Keratinocyte (primary cell): ENCODE data around the gene ADSL. TPM values are rescaled to one million over a fixed set of nuclear protein-coding genes. Genes with fewer than 3 reads are reported as not detected.

Source experiments
- DNase-seq: peaks from one replicate; pipeline ENCODE4 v3.0.0-alpha.2; 2011; ENCODE audit warnings: low read depth, missing footprints, low spot score
- FAIRE-seq: peaks from 2 replicates; lab custom pipeline; 2011; peaks lifted over from hg19 to GRCh38; lab: Jason Lieb, UNC
- H2AFZ ChIP-seq: 2 replicates; pipeline ENCODE4 v1.6.0; 2012; ENCODE audit warnings: low read length, control low read depth, inconsistent platforms; ENCODE audit not compliant: control insufficient read depth
- H3K27ac ChIP-seq: 2 replicates; pipeline ENCODE4 v1.5.1; 2011; ENCODE audit warnings: low read length; ENCODE audit not compliant: control insufficient read depth, insufficient read depth
- H3K27me3 ChIP-seq: 3 replicates; pipeline ENCODE4 v1.6.0; 2011; ENCODE audit warnings: low read length; ENCODE audit not compliant: control insufficient read depth, insufficient read depth; ENCODE audit errors: extremely low read depth
- H3K36me3 ChIP-seq, 2 experiments: 2 replicates in 1 of 2; 3 replicates in 1 of 2; pipeline ENCODE4 v1.5.1; 2011; ENCODE audit warnings: low read length in 2 of 2, mild to moderate bottlenecking in 1 of 2; ENCODE audit not compliant: control insufficient read depth in 2 of 2, insufficient read depth in 2 of 2; ENCODE audit errors: extremely low read depth in 1 of 2
- H3K4me1 ChIP-seq: 3 replicates; pipeline ENCODE4 v1.5.1; 2011; ENCODE audit warnings: low read length; ENCODE audit not compliant: control insufficient read depth, insufficient read depth; ENCODE audit errors: extremely low read depth
- H3K4me2 ChIP-seq: 3 replicates; pipeline ENCODE4 v1.6.0; 2011; ENCODE audit warnings: low read depth, low read length; ENCODE audit not compliant: control insufficient read depth, insufficient read depth; ENCODE audit errors: extremely low read depth
- H3K4me3 ChIP-seq, 3 experiments: fragments of 200-600 bp in 1 of 3; sonication (generic) in 1 of 3; 2 replicates in 2 of 3; 3 replicates in 1 of 3; pipeline ENCODE4 v1.5.1; 2011 to 2016; ENCODE audit warnings: low read length in 3 of 3, mild to moderate bottlenecking in 3 of 3, control low read depth in 2 of 3, inconsistent platforms in 1 of 3, low read depth in 1 of 3, mixed read lengths in 1 of 3, mixed run types in 1 of 3, moderate library complexity in 1 of 3; ENCODE audit not compliant: control insufficient read depth in 2 of 3, insufficient read depth in 2 of 3; ENCODE audit errors: extremely low read depth in 1 of 3
- H3K79me2 ChIP-seq: 2 replicates; pipeline ENCODE4 v1.6.0; 2012; ENCODE audit warnings: low read length; ENCODE audit not compliant: control insufficient read depth, insufficient read depth
- H3K9ac ChIP-seq: 3 replicates; pipeline ENCODE4 v1.6.0; 2011; ENCODE audit warnings: low read length; ENCODE audit not compliant: control insufficient read depth, insufficient read depth; ENCODE audit errors: extremely low read depth
- H3K9me1 ChIP-seq: 3 replicates; pipeline ENCODE4 v1.6.0; 2011; ENCODE audit warnings: low read length; ENCODE audit not compliant: control insufficient read depth, insufficient read depth; ENCODE audit errors: extremely low read depth
- H3K9me3 ChIP-seq: 2 replicates; pipeline ENCODE4 v1.5.1; 2012; ENCODE audit warnings: low read depth, low read length; ENCODE audit not compliant: control insufficient read depth
- H4K20me1 ChIP-seq: 3 replicates; pipeline ENCODE4 v1.6.0; 2011; ENCODE audit warnings: low read length; ENCODE audit not compliant: control insufficient read depth, insufficient read depth; ENCODE audit errors: extremely low read depth
- CTCF ChIP-seq, 3 experiments: IDR thresholded peaks in 1 of 3; conservative IDR thresholded peaks in 1 of 3; optimal IDR thresholded peaks in 1 of 3; 2 replicates in 2 of 3; 3 replicates in 1 of 3; pipeline versions ENCODE3 to v1.5.1; 2011; ENCODE audit warnings: low read length in 3 of 3, mild to moderate bottlenecking in 3 of 3, moderate library complexity in 2 of 3, control low read depth in 1 of 3, inconsistent platforms in 1 of 3; ENCODE audit not compliant: insufficient read depth in 2 of 3; ENCODE audit errors: extremely low read depth in 1 of 3
- EZH2 ChIP-seq: IDR thresholded peaks from one replicate; pipeline ENCODE4 v1.6.1; 2012; ENCODE audit warnings: inconsistent platforms, mild to moderate bottlenecking, low read length, moderate library complexity
- dilution Hi-C: fragments of 300-500 bp; cut with MboI; formaldehyde crosslinking; loops from one replicate; pipeline ENCODE4 v1.7.0; 2020; ENCODE audit warnings: low sequenced_read_pairs; ENCODE audit not compliant: extremely low pct_ligation_motif_present
- polyA plus RNA-seq, 5 experiments: library from polyadenylated mRNA; depleted of rRNA in 3 of 5; stranded (reverse) in 3 of 5; stranded (forward) in 1 of 5; unstranded in 1 of 5; fragments of >200 nt; gene quantifications; 1 replicate in 1 of 5; 2 replicates in 3 of 5; 3 replicates in 1 of 5; pipeline versions ENCODE4 v1.2.1 to v1.2.3, GENCODE V29; 2011 to 2012; ENCODE audit warnings: missing spikeins in 2 of 5, low read depth in 1 of 5, low replicate concordance in 1 of 5

Gene ADSL
- polyA plus RNA-seq, 1 donor (not counting 4 experiments of a cell fraction or from before 2014, with no cell fraction given), result 96.1 TPM

- DNase-seq (no peak), FAIRE-seq (no peak)
- H3K36me3 ChIP-seq, result peaks cover 33 to 36% of the 10 kb centered on the region in 2 experiments
- no peak overlapping the region for H3K9ac ChIP-seq
- no peak for TF ChIP-seq EZH2
- no peak for TF ChIP-seq CTCF (optimal IDR thresholded peaks at IDR 0.05 in 1 of 3, IDR thresholded peaks at IDR 0.05 in 1 of 3, conservative IDR thresholded peaks at IDR 0.05 in 1 of 3; ENCODE audit: extremely low read depth in 1 of 3, insufficient read depth in 2 of 3, low read length in 3 of 3)
- H4K20me1 ChIP-seq, result peaks cover 6% of the 10 kb centered on the region
- H3K27me3 ChIP-seq, result no peaks in the 10 kb centered on the region
- no peak overlapping the region for H3K27ac ChIP-seq
- no peaks in the 10 kb centered on the region for H3K79me2 ChIP-seq
- H3K4me3 ChIP-seq, result no peak overlapping the region
- peaks cover 3% of the 10 kb centered on the region for H3K4me1 ChIP-seq
- no peak overlapping the region for H2AFZ ChIP-seq
- peaks cover 4% of the 10 kb centered on the region for H3K9me1 ChIP-seq
- H3K9me3 ChIP-seq, result no peaks in the 10 kb centered on the region
- dilution Hi-C loops, result no loop called here
- no peak overlapping the region for H3K4me2 ChIP-seq
Measured at GRCh38 chr22:40403651-40404050, 57.4 kb downstream of the ADSL start.

- DNase-seq, result no peak
- no peak overlapping the region for H3K4me2 ChIP-seq
- H3K4me1 ChIP-seq, result peaks cover 3% of the 10 kb centered on the region
- peaks cover 36 to 38% of the 10 kb centered on the region in 2 experiments for H3K36me3 ChIP-seq
- dilution Hi-C loops, result no loop called here
- H3K27ac ChIP-seq, result no peak overlapping the region
- TF ChIP-seq CTCF (optimal IDR thresholded peaks at IDR 0.05 in 1 of 3, IDR thresholded peaks at IDR 0.05 in 1 of 3, conservative IDR thresholded peaks at IDR 0.05 in 1 of 3; ENCODE audit: extremely low read depth in 1 of 3, insufficient read depth in 2 of 3, low read length in 3 of 3), result no peak
- no peaks in the 10 kb centered on the region for H3K27me3 ChIP-seq
- H3K9me1 ChIP-seq, result peaks cover 4% of the 10 kb centered on the region
- FAIRE-seq, result no peak
- no peak overlapping the region for H3K4me3 ChIP-seq
- H3K79me2 ChIP-seq, result no peaks in the 10 kb centered on the region
- no peaks in the 10 kb centered on the region for H3K9me3 ChIP-seq
- no peak overlapping the region for H3K9ac ChIP-seq
- H4K20me1 ChIP-seq, result peaks cover 6% of the 10 kb centered on the region
- no peak overlapping the region for H2AFZ ChIP-seq
Measured at GRCh38 chr22:40404251-40405177, 58.2 kb downstream of the ADSL start.
